Occipital lobe (tissue), 2 donors: ENCODE data around the gene RASGRP4. TPM values are rescaled to one million over a fixed set of nuclear protein-coding genes. Genes with fewer than 3 reads are reported as not detected.
"Not testable (repeated sequence)": the region's sequence is repeated elsewhere in the genome, so short reads cannot be mapped to it uniquely, and the experiment has no call there.

Experiments
- DNase-seq: peaks from one replicate; lab custom pipeline; 2025; lab: John Stamatoyannopoulos, UW
- total RNA-seq: library from RNA; depleted of rRNA; stranded (reverse); fragments of >200 nt; gene quantifications from one replicate; pipeline ENCODE4 v1.2.3, GENCODE V29; 2014

RASGRP4 gene
- total RNA-seq, 1 donor from 2014 or later: 0.16 TPM

- no peak for DNase-seq
These were observed 50.9 kb downstream of the RASGRP4 start for GRCh38 chr19:38375098-38375493.

GRCh38 chr19:38374332-38375097 is 51.5 kb downstream of the RASGRP4 start, which contains the start of gene PSMD8:
TSS of gene PSMD8 (plus strand) at chr19:38374571. CDS start at chr19:38374602, 31 bp downstream.
- peak; percentile 99 for DNase-seq

- DNase-seq: no peak
These were observed 52.1 kb downstream of the RASGRP4 start for GRCh38 chr19:38373907-38374331.

GRCh38 chr19:38371081-38371480 is 54.9 kb downstream of the RASGRP4 start:
- DNase-seq: no peak

- DNase-seq: no peak
These were observed 55.7 kb downstream of the RASGRP4 start for GRCh38 chr19:38370299-38370698.

- no peak for DNase-seq
These were observed 56.4 kb downstream of the RASGRP4 start for GRCh38 chr19:38369584-38369983.

GRCh38 chr19:38367041-38367440 is 59.0 kb downstream of the RASGRP4 start:
- no peak for DNase-seq

- not testable (repeated sequence) for DNase-seq
These were observed 62.9 kb downstream of the RASGRP4 start for GRCh38 chr19:38362946-38363688.

- DNase-seq: no peak
These were observed 63.7 kb downstream of the RASGRP4 start for GRCh38 chr19:38362076-38362945.

- peak; percentile 54 for DNase-seq
These were observed 64.4 kb downstream of the RASGRP4 start for GRCh38 chr19:38361633-38362075.

- no peak for DNase-seq
These were observed 65.0 kb downstream of the RASGRP4 start for GRCh38 chr19:38360839-38361631.

GRCh38 chr19:38360351-38360750 is 65.7 kb downstream of the RASGRP4 start:
- no peak for DNase-seq

- no peak for DNase-seq
These were observed 66.6 kb downstream of the RASGRP4 start for GRCh38 chr19:38359242-38360021.

Other genes starting within 250 kb of the RASGRP4 start
- 37.4 TPM for gene DPF1, start 202.0 kb downstream of the RASGRP4 start, total RNA-seq
- 0.78 TPM for gene PPP1R14A, start 169.8 kb downstream of the RASGRP4 start, total RNA-seq
- gene SPINT2, start 161.6 kb downstream of the RASGRP4 start, total RNA-seq: 73.9 TPM
- not detected for gene C19orf33, start 122.0 kb downstream of the RASGRP4 start, total RNA-seq
- gene YIF1B, start 110.3 kb downstream of the RASGRP4 start, total RNA-seq: 41.8 TPM
- 0.31 TPM for gene KCNK6, start 106.4 kb downstream of the RASGRP4 start, total RNA-seq
- 10.5 TPM for gene CATSPERG, start 90.4 kb downstream of the RASGRP4 start, total RNA-seq
- 102 TPM for gene PSMD8, start 51.6 kb downstream of the RASGRP4 start, total RNA-seq
- gene GGN, start 38.2 kb downstream of the RASGRP4 start, total RNA-seq: 0.62 TPM
- gene SPRED3, start 37.5 kb downstream of the RASGRP4 start, total RNA-seq: 1.4 TPM
- 8.0 TPM for gene FAM98C, start 23.1 kb downstream of the RASGRP4 start, total RNA-seq
- 4.5 TPM for gene RYR1, start 7.5 kb upstream of the RASGRP4 start, total RNA-seq
- gene MAP4K1, start 191.7 kb upstream of the RASGRP4 start, total RNA-seq: 0.16 TPM
- 149 TPM for gene EIF3K, start 193.0 kb upstream of the RASGRP4 start, total RNA-seq
- 53.2 TPM for gene ACTN4, start 221.4 kb upstream of the RASGRP4 start, total RNA-seq